Ishikawa (cell line): ENCODE measurements around the gene SCAF11.

ENCODE experiments used
- CEBPB ChIP-seq: IDR thresholded peaks from 2 replicates; pipeline ENCODE4 v1.6.1; 2012
- CREB1 ChIP-seq: IDR thresholded peaks from 2 replicates; pipeline ENCODE4 v1.6.1; 2012; ENCODE audit warnings: low read depth
- EGR1 ChIP-seq: IDR thresholded peaks from 2 replicates; pipeline ENCODE4 v1.6.1; 2012
- EP300 ChIP-seq: IDR thresholded peaks from 2 replicates; pipeline ENCODE4 v1.6.1; 2012; ENCODE audit warnings: borderline replicate concordance
- FOXM1 ChIP-seq: IDR thresholded peaks from 2 replicates; pipeline ENCODE4 v1.6.1; 2012; ENCODE audit warnings: low read depth, borderline replicate concordance
- MAX ChIP-seq: IDR thresholded peaks from 2 replicates; pipeline ENCODE4 v1.6.1; 2012
- NFIC ChIP-seq: IDR thresholded peaks from 2 replicates; pipeline ENCODE4 v1.6.1; 2012
- RAD21 ChIP-seq: IDR thresholded peaks from 2 replicates; pipeline ENCODE4 v1.6.1; 2012; ENCODE audit warnings: low read depth
- REST ChIP-seq: IDR thresholded peaks from 2 replicates; pipeline ENCODE4 v1.6.1; 2012; ENCODE audit warnings: low read depth, mild to moderate bottlenecking
- TAF1 ChIP-seq: IDR thresholded peaks from 2 replicates; pipeline ENCODE4 v1.6.1; 2012; ENCODE audit warnings: low read depth, mild to moderate bottlenecking
- TCF12 ChIP-seq: IDR thresholded peaks from 2 replicates; pipeline ENCODE4 v1.6.1; 2012; ENCODE audit warnings: low read depth
- TEAD4 ChIP-seq: IDR thresholded peaks from 2 replicates; pipeline ENCODE4 v1.6.1; 2012
- USF1 ChIP-seq: IDR thresholded peaks from 2 replicates; pipeline ENCODE4 v1.6.1; 2012
- YY1 ChIP-seq: IDR thresholded peaks from 2 replicates; pipeline ENCODE4 v1.6.1; 2012; ENCODE audit warnings: low read depth
- ZBTB7A ChIP-seq: IDR thresholded peaks from 2 replicates; pipeline ENCODE4 v1.6.1; 2012; ENCODE audit warnings: low read depth

SCAF11 gene

GRCh38 chr12:45969084-45969483, 21.3 kb downstream of the SCAF11 start:
- TF ChIP-seq ZBTB7A (no peak), CEBPB (no peak), TCF12 (no peak), RAD21 (no peak), USF1 (no peak)

- TF ChIP-seq NFIC (peak; percentile 57), EP300 (no peak), TEAD4 (peak; percentile 86)
These were observed 23.9 kb downstream of the SCAF11 start for GRCh38 chr12:45966486-45966885.

GRCh38 chr12:45962553-45963325, 27.6 kb downstream of the SCAF11 start:
- no peak for TF ChIP-seq CREB1

GRCh38 chr12:45959728-45960127, 30.6 kb downstream of the SCAF11 start:
- TF ChIP-seq REST (no peak), RAD21 (no peak), EP300 (no peak), YY1 (no peak), CREB1 (no peak), FOXM1 (no peak)

- TF ChIP-seq TEAD4 (no peak), FOXM1 (no peak), EGR1 (no peak), NFIC (no peak), REST (no peak), USF1 (no peak), ZBTB7A (no peak), TCF12 (no peak), CEBPB (no peak), MAX (no peak), RAD21 (no peak), TAF1 (no peak), YY1 (no peak), EP300 (no peak), CREB1 (no peak)
These were observed 31.3 kb downstream of the SCAF11 start for GRCh38 chr12:45959025-45959424.

GRCh38 chr12:45948546-45948945, 41.8 kb downstream of the SCAF11 start:
- TF ChIP-seq CEBPB (no peak), EGR1 (no peak), EP300 (no peak)

GRCh38 chr12:45946435-45946834, 43.9 kb downstream of the SCAF11 start:
- no peak for TF ChIP-seq USF1
- TF ChIP-seq FOXM1 = no peak
- TF ChIP-seq TCF12 = no peak
- no peak for TF ChIP-seq YY1
- TF ChIP-seq TEAD4 = no peak
- TF ChIP-seq CEBPB = no peak
- no peak for TF ChIP-seq CREB1
- TF ChIP-seq RAD21 = no peak
- TF ChIP-seq MAX = no peak
- no peak for TF ChIP-seq EGR1
- no peak for TF ChIP-seq EP300
- no peak for TF ChIP-seq REST
- no peak for TF ChIP-seq NFIC
- TF ChIP-seq TAF1 = no peak
